GM21390 (cell line): ENCODE measurements around the gene UCHL5.

ENCODE experiments used
- ATAC-seq: cut with Tn5 transposase; IDR thresholded peaks from one replicate; pipeline ENCODE4 v1.9.1; 2021; ENCODE audit not compliant: unreplicated experiment

Gene UCHL5

GRCh38 chr1:193059282-193060114 lies at the start of gene UCHL5, which contains the start of gene RO60:
Gene UCHL5 (minus strand): TSS chr1:193059360. CDS start chr1:193059260, 100 bp downstream.
Gene RO60 (plus strand): TSS chr1:193059612. CDS start chr1:193069055, 9,443 bp downstream.
- peak; percentile 92 for ATAC-seq

- no peak for ATAC-seq
Measured at GRCh38 chr1:193108471-193108870, 49.3 kb upstream of the UCHL5 start.

GRCh38 chr1:193105821-193106177 lies 46.6 kb upstream of the UCHL5 start:
- ATAC-seq, result no peak

GRCh38 chr1:193104907-193105820 lies 46.0 kb upstream of the UCHL5 start, which contains the start of gene GLRX2:
Gene GLRX2 (minus strand): TSS chr1:193105414. CDS start chr1:193105382, 32 bp downstream.
- peak; percentile 91 for ATAC-seq

- peak; percentile 38 for ATAC-seq
Measured at GRCh38 chr1:193104502-193104906, 45.3 kb upstream of the UCHL5 start.

GRCh38 chr1:193103759-193104501 lies 44.8 kb upstream of the UCHL5 start:
- ATAC-seq, result peak; percentile 1

- ATAC-seq, result no peak
Measured at GRCh38 chr1:193102662-193103061, 43.5 kb upstream of the UCHL5 start.

GRCh38 chr1:193094112-193094511 lies 35.0 kb upstream of the UCHL5 start:
- ATAC-seq, result no peak

- no peak for ATAC-seq
Measured at GRCh38 chr1:193090865-193091264, 31.7 kb upstream of the UCHL5 start.

- ATAC-seq, result no peak
Measured at GRCh38 chr1:193087893-193088292, 28.7 kb upstream of the UCHL5 start.

GRCh38 chr1:193086342-193086741 lies 27.2 kb upstream of the UCHL5 start:
- ATAC-seq, result no peak

GRCh38 chr1:193085263-193085662 lies 26.1 kb upstream of the UCHL5 start:
- no peak for ATAC-seq

- ATAC-seq, result peak; percentile 94
Measured at GRCh38 chr1:193083365-193084088, 24.4 kb upstream of the UCHL5 start.

GRCh38 chr1:193079187-193079586 lies 20.0 kb upstream of the UCHL5 start:
- ATAC-seq, result no peak

GRCh38 chr1:193077991-193078390 lies 18.8 kb upstream of the UCHL5 start:
- ATAC-seq, result no peak

GRCh38 chr1:193070942-193071341 lies 11.8 kb upstream of the UCHL5 start:
- peak; percentile 59 for ATAC-seq

GRCh38 chr1:193070386-193070753 lies 11.2 kb upstream of the UCHL5 start:
- peak; percentile 43 for ATAC-seq

GRCh38 chr1:193069748-193070385 lies 10.7 kb upstream of the UCHL5 start:
- no peak for ATAC-seq

- no peak for ATAC-seq
Measured at GRCh38 chr1:193068013-193068412, 8.9 kb upstream of the UCHL5 start.

GRCh38 chr1:193066606-193067005 lies 7.4 kb upstream of the UCHL5 start:
- ATAC-seq, result no peak
